Chondrocyte (in vitro differentiated cells): Measurements from ENCODE around the gene ACBD3. TPM values are rescaled to one million over a fixed set of nuclear protein-coding genes. Genes with fewer than 3 reads are reported as not detected.

Experiments
- DNase-seq: peaks from one replicate; pipeline ENCODE4 v3.0.0; 2021; ENCODE audit warnings: mixed read lengths, low spot score
- H3K27ac Mint-ChIP-seq: one replicate; pipeline ENCODE4 v1.8.0; 2021; ENCODE audit warnings: mild to moderate bottlenecking, moderate library complexity, mixed read lengths; ENCODE audit not compliant: unreplicated experiment
- H3K27me3 Mint-ChIP-seq: 2 replicates; pipeline ENCODE4 v1.8.0; 2021; ENCODE audit warnings: low read depth, mixed read lengths
- H3K36me3 Mint-ChIP-seq: 2 replicates; pipeline ENCODE4 v1.8.0; 2021; ENCODE audit warnings: low read depth, mixed read lengths
- H3K4me1 Mint-ChIP-seq: 2 replicates; pipeline ENCODE4 v1.8.0; 2021; ENCODE audit warnings: low read depth, mild to moderate bottlenecking, mixed read lengths
- H3K4me3 Mint-ChIP-seq: one replicate; pipeline ENCODE4 v1.8.0; 2021; ENCODE audit warnings: mild to moderate bottlenecking, moderate library complexity, mixed read lengths; ENCODE audit not compliant: unreplicated experiment
- H3K9me3 Mint-ChIP-seq: 2 replicates; pipeline ENCODE4 v1.8.0; 2021; ENCODE audit warnings: low read depth, mixed read lengths
- CTCF ChIP-seq: fragments of 200-600 bp; sonication (generic); IDR thresholded peaks from 2 replicates; pipeline ENCODE4 v1.5.0; 2021; ENCODE audit warnings: antibody characterized with exemption, mild to moderate bottlenecking, moderate library complexity
- total RNA-seq: library from RNA; stranded (reverse); gene quantifications from 3 replicates; pipeline ENCODE4 v1.2.1, GENCODE V29; 2021

The ACBD3 gene
- total RNA-seq, 1 donor from 2014 or later, result 67.0 TPM

GRCh38 chr1:226112626-226113025 lies 73.9 kb downstream of the ACBD3 start:
- H3K4me3 Mint-ChIP-seq, result no peak overlapping the region
- H3K9me3 Mint-ChIP-seq, result no peaks in the 10 kb centered on the region
- no peak for DNase-seq
- H3K27me3 Mint-ChIP-seq, result no peaks in the 10 kb centered on the region
- H3K36me3 Mint-ChIP-seq, result no peaks in the 10 kb centered on the region
- TF ChIP-seq CTCF, result no peak
- no peak overlapping the region for H3K27ac Mint-ChIP-seq
- H3K4me1 Mint-ChIP-seq, result peaks cover 18% of the 10 kb centered on the region

- Mint-ChIP-seq H3K36me3 (no peaks in the 10 kb centered on the region), H3K4me3 (no peak overlapping the region), H3K4me1 (peaks cover 18% of the 10 kb centered on the region), H3K27me3 (no peaks in the 10 kb centered on the region), H3K9me3 (no peaks in the 10 kb centered on the region), H3K27ac (no peak overlapping the region)
- no peak for TF ChIP-seq CTCF
- DNase-seq, result no peak
These were observed 74.7 kb downstream of the ACBD3 start for GRCh38 chr1:226111883-226112261.

GRCh38 chr1:226111098-226111882 lies 75.3 kb downstream of the ACBD3 start:
- no peaks in the 10 kb centered on the region for H3K9me3 Mint-ChIP-seq
- H3K27ac Mint-ChIP-seq, result no peak overlapping the region
- TF ChIP-seq CTCF, result no peak
- no peaks in the 10 kb centered on the region for H3K36me3 Mint-ChIP-seq
- H3K27me3 Mint-ChIP-seq, result no peaks in the 10 kb centered on the region
- H3K4me1 Mint-ChIP-seq, result peaks cover 18% of the 10 kb centered on the region
- no peak for DNase-seq
- H3K4me3 Mint-ChIP-seq, result peak overlapping the region; percentile 96

GRCh38 chr1:226110249-226111097 lies 76.1 kb downstream of the ACBD3 start:
- no peak overlapping the region for H3K27ac Mint-ChIP-seq
- H3K4me3 Mint-ChIP-seq, result peak overlapping the region; percentile 96
- H3K27me3 Mint-ChIP-seq, result no peaks in the 10 kb centered on the region
- H3K9me3 Mint-ChIP-seq, result no peaks in the 10 kb centered on the region
- peaks cover 18% of the 10 kb centered on the region for H3K4me1 Mint-ChIP-seq
- no peaks in the 10 kb centered on the region for H3K36me3 Mint-ChIP-seq
- no peak for DNase-seq
- peak; percentile 12 for TF ChIP-seq CTCF

GRCh38 chr1:226109829-226110248 lies 76.7 kb downstream of the ACBD3 start:
- Mint-ChIP-seq H3K27me3 (no peaks in the 10 kb centered on the region), H3K4me3 (peak overlapping the region; percentile 96), H3K4me1 (peaks cover 18% of the 10 kb centered on the region), H3K9me3 (no peaks in the 10 kb centered on the region), H3K27ac (peak overlapping the region; percentile 93), H3K36me3 (no peaks in the 10 kb centered on the region)
- DNase-seq, result no peak
- peak; percentile 30 for TF ChIP-seq CTCF
